DOHH2 (cell line): Measurements from ENCODE around the gene TMEM53.

Source experiments
- H3F3A ChIP-seq: fragments of 200-600 bp; sonication (generic), shearing (Covaris generic); 2 replicates; pipeline ENCODE4 v1.6.0; 2016; ENCODE audit warnings: antibody characterized with exemption, mild to moderate bottlenecking; ENCODE audit not compliant: control insufficient read depth, insufficient read depth
- H3K27ac ChIP-seq: fragments of 200-600 bp; sonication (generic); 2 replicates; pipeline ENCODE4 v1.5.1; 2014; ENCODE audit warnings: low read depth, mild to moderate bottlenecking, low read length, moderate library complexity
- H3K27me3 ChIP-seq: fragments of 200-600 bp; sonication (generic); 2 replicates; pipeline ENCODE4 v1.6.1; 2014; ENCODE audit warnings: mild to moderate bottlenecking, low read length, mixed read lengths; ENCODE audit not compliant: control insufficient read depth
- H3K36me3 ChIP-seq: fragments of 200-600 bp; sonication (generic); 2 replicates; pipeline ENCODE4 v1.6.1; 2014; ENCODE audit warnings: mild to moderate bottlenecking, low read length, moderate library complexity, mixed read lengths; ENCODE audit not compliant: control insufficient read depth
- H3K4me1 ChIP-seq: fragments of 200-600 bp; sonication (generic); 2 replicates; pipeline ENCODE4 v1.6.1; 2014; ENCODE audit warnings: mild to moderate bottlenecking, low read length, mixed read lengths; ENCODE audit not compliant: control insufficient read depth
- H3K4me2 ChIP-seq: fragments of 200-600 bp; sonication (generic); 2 replicates; pipeline ENCODE4 v1.6.0; 2014; ENCODE audit warnings: mild to moderate bottlenecking, low read length, moderate library complexity
- H3K4me3 ChIP-seq: fragments of 200-600 bp; sonication (generic); 2 replicates; pipeline ENCODE4 v1.5.1; 2014; ENCODE audit warnings: mild to moderate bottlenecking, low read length, mixed read lengths
- H3K79me2 ChIP-seq: fragments of 200-600 bp; sonication (generic); 2 replicates; pipeline ENCODE4 v1.6.1; 2014; ENCODE audit warnings: mild to moderate bottlenecking, low read length, mixed read lengths; ENCODE audit not compliant: control insufficient read depth
- H3K9me2 ChIP-seq: fragments of 200-600 bp; sonication (generic); replicated peaks from 2 replicates; pipeline ENCODE4 v1.6.1; 2014; ENCODE audit warnings: mild to moderate bottlenecking, low read length, mixed read lengths; ENCODE audit not compliant: control insufficient read depth
- H3K9me3 ChIP-seq: fragments of 200-600 bp; sonication (generic); 2 replicates; pipeline ENCODE4 v1.6.1; 2014; ENCODE audit warnings: antibody characterized with exemption, low read length, mixed read lengths; ENCODE audit not compliant: control insufficient read depth, insufficient read depth
- H4K20me1 ChIP-seq: fragments of 200-600 bp; sonication (generic); 2 replicates; pipeline ENCODE4 v1.6.0; 2014; ENCODE audit warnings: low read depth, mild to moderate bottlenecking, antibody characterized with exemption, low read length, moderate library complexity; ENCODE audit not compliant: control insufficient read depth, insufficient read depth
- CTCF ChIP-seq: fragments of 200-600 bp; sonication (generic); IDR thresholded peaks from one replicate; pipeline ENCODE4 v1.5.1; 2014; ENCODE audit warnings: antibody characterized with exemption, mild to moderate bottlenecking, low read depth, low read length; ENCODE audit not compliant: poor library complexity, severe bottlenecking
- EZH2phosphoT487 ChIP-seq: fragments of 200-600 bp; sonication (generic); IDR thresholded peaks from 2 replicates; pipeline ENCODE4 v1.6.1; 2017; ENCODE audit warnings: borderline replicate concordance, mild to moderate bottlenecking, antibody characterized with exemption, low read length, moderate library complexity, mixed read lengths

The TMEM53 gene

GRCh38 chr1:44675186-44675585 is 905 bp upstream of the TMEM53 start:
- Histone ChIP-seq H3K4me3 (peak overlapping the region; percentile 87), H3K9me3 (no peaks in the 10 kb centered on the region), H3K79me2 (peaks cover 3% of the 10 kb centered on the region; the same call in 1 of the 2 replicates), H3K4me2 (peak overlapping the region; percentile 96), H3K27me3 (peaks cover 11% of the 10 kb centered on the region), H3F3A (peaks cover 5% of the 10 kb centered on the region), H3K27ac (0 out of 2 replicates have a peak overlapping the region, but pooled peaks have one; percentile 0), H3K4me1 (peaks cover 55% of the 10 kb centered on the region), H3K36me3 (no peaks in the 10 kb centered on the region), H3K9me2 (no peaks in the 10 kb centered on the region), H4K20me1 (0 out of 2 replicates have a peak, but pooled peaks cover 5% of the 10 kb centered on the region)
- no peak for TF ChIP-seq EZH2phosphoT487

- peaks cover 11% of the 10 kb centered on the region for H3K27me3 ChIP-seq
- H4K20me1 ChIP-seq = 0 out of 2 replicates have a peak, but pooled peaks cover 5% of the 10 kb centered on the region
- H3K4me3 ChIP-seq = peak overlapping the region; percentile 87
- peak overlapping the region; percentile 96 for H3K4me2 ChIP-seq
- H3K4me1 ChIP-seq = peaks cover 55% of the 10 kb centered on the region
- H3K36me3 ChIP-seq = no peaks in the 10 kb centered on the region
- H3K27ac ChIP-seq = no peak overlapping the region
- H3K79me2 ChIP-seq = peaks cover 3% of the 10 kb centered on the region; the same call in 1 of the 2 replicates
- no peaks in the 10 kb centered on the region for H3K9me3 ChIP-seq
- no peaks in the 10 kb centered on the region for H3K9me2 ChIP-seq
- H3F3A ChIP-seq = peaks cover 5% of the 10 kb centered on the region
- TF ChIP-seq EZH2phosphoT487 (no peak), CTCF (no peak)
Measured at GRCh38 chr1:44673675-44674112, 587 bp downstream of the TMEM53 start.

GRCh38 chr1:44672961-44673674 is 1.2 kb downstream of the TMEM53 start:
- no peaks in the 10 kb centered on the region for H3K9me2 ChIP-seq
- H3K4me3 ChIP-seq = peak overlapping the region; percentile 87
- no peaks in the 10 kb centered on the region for H3K9me3 ChIP-seq
- H4K20me1 ChIP-seq = 0 out of 2 replicates have a peak, but pooled peaks cover 5% of the 10 kb centered on the region
- H3K4me2 ChIP-seq = peak overlapping the region; percentile 96
- peaks cover 55% of the 10 kb centered on the region for H3K4me1 ChIP-seq
- no peaks in the 10 kb centered on the region for H3K36me3 ChIP-seq
- TF ChIP-seq EZH2phosphoT487 = no peak
- no peak for TF ChIP-seq CTCF
- peaks cover 11% of the 10 kb centered on the region for H3K27me3 ChIP-seq
- peaks cover 3% of the 10 kb centered on the region; the same call in 1 of the 2 replicates for H3K79me2 ChIP-seq
- peaks cover 5% of the 10 kb centered on the region for H3F3A ChIP-seq
- no peak overlapping the region for H3K27ac ChIP-seq

- Histone ChIP-seq H3F3A (peaks cover 5% of the 10 kb centered on the region), H3K4me1 (peaks cover 52% of the 10 kb centered on the region), H3K79me2 (peaks cover 3% of the 10 kb centered on the region; the same call in 1 of the 2 replicates), H3K9me3 (no peaks in the 10 kb centered on the region), H3K27me3 (peaks cover 11% of the 10 kb centered on the region), H4K20me1 (0 out of 2 replicates have a peak, but pooled peaks cover 5% of the 10 kb centered on the region), H3K9me2 (no peaks in the 10 kb centered on the region), H3K27ac (no peak overlapping the region), H3K36me3 (no peaks in the 10 kb centered on the region), H3K4me2 (peak overlapping the region; percentile 55), H3K4me3 (peak overlapping the region; percentile 40)
- no peak for TF ChIP-seq EZH2phosphoT487
- TF ChIP-seq CTCF = no peak
Measured at GRCh38 chr1:44672254-44672955, 1.9 kb downstream of the TMEM53 start.
